ENCODE results near the gene MACF1.
"Not testable (repeated sequence)": the region's sequence is repeated elsewhere in the genome, so short reads cannot be mapped to it uniquely, and the experiment has no call there.

MACF1 gene

GRCh38 chr1:39182804-39183203 lies 21.7 kb upstream of the MACF1 start:
- DNase-seq = no peak

- peak; percentile 85 to 86 for DNase-seq
Observed at GRCh38 chr1:39183503-39184353, 20.8 kb upstream of the MACF1 start.

GRCh38 chr1:39184354-39184818 lies 20.1 kb upstream of the MACF1 start:
- no peak for DNase-seq

GRCh38 chr1:39187275-39188046 lies 17.0 kb upstream of the MACF1 start:
- no peak for DNase-seq

- DNase-seq = no peak
Observed at GRCh38 chr1:39189592-39190041, 14.9 kb upstream of the MACF1 start.

- DNase-seq = no peak
Observed at GRCh38 chr1:39190096-39190495, 14.4 kb upstream of the MACF1 start.

- no peak for DNase-seq
Observed at GRCh38 chr1:39194398-39195051, 10.0 kb upstream of the MACF1 start.

- DNase-seq = peak in 1 of 2 donors; percentile 19
Observed at GRCh38 chr1:39195166-39196111, 9.1 kb upstream of the MACF1 start.

GRCh38 chr1:39196244-39197215 lies 8.0 kb upstream of the MACF1 start:
- DNase-seq = peak; percentile 64 to 66

- DNase-seq = no peak
Observed at GRCh38 chr1:39199593-39199992, 4.9 kb upstream of the MACF1 start.

GRCh38 chr1:39205102-39205780 lies 746 bp downstream of the MACF1 start:
- DNase-seq = peak; percentile 74 to 75

GRCh38 chr1:39205781-39206464 lies 1.4 kb downstream of the MACF1 start:
- DNase-seq = no peak

- DNase-seq = not testable (repeated sequence)
Observed at GRCh38 chr1:39208360-39208759, 3.9 kb downstream of the MACF1 start.

- DNase-seq = no peak
Observed at GRCh38 chr1:39210649-39211048, 6.2 kb downstream of the MACF1 start.

- DNase-seq = no peak
Observed at GRCh38 chr1:39212499-39212898, 8.0 kb downstream of the MACF1 start.

- no peak for DNase-seq
Observed at GRCh38 chr1:39213511-39214002, 9.1 kb downstream of the MACF1 start.

- DNase-seq = no peak
Observed at GRCh38 chr1:39214021-39214713, 9.7 kb downstream of the MACF1 start.

- DNase-seq = no peak
Observed at GRCh38 chr1:39214714-39214997, 10.2 kb downstream of the MACF1 start.
